Keratinocyte (primary cell): ENCODE measurements around the gene BBX. TPM values are rescaled to one million over a fixed set of nuclear protein-coding genes. Genes with fewer than 3 reads are reported as not detected.

Experiments
- DNase-seq: peaks from one replicate; pipeline ENCODE4 v3.0.0-alpha.2; 2011; ENCODE audit warnings: low read depth, missing footprints, low spot score
- FAIRE-seq: peaks from 2 replicates; lab custom pipeline; 2011; peaks lifted over from hg19 to GRCh38; lab: Jason Lieb, UNC
- H2AFZ ChIP-seq: 2 replicates; pipeline ENCODE4 v1.6.0; 2012; ENCODE audit warnings: low read length, control low read depth, inconsistent platforms; ENCODE audit not compliant: control insufficient read depth
- H3K27ac ChIP-seq: 2 replicates; pipeline ENCODE4 v1.5.1; 2011; ENCODE audit warnings: low read length; ENCODE audit not compliant: control insufficient read depth, insufficient read depth
- H3K27me3 ChIP-seq: 3 replicates; pipeline ENCODE4 v1.6.0; 2011; ENCODE audit warnings: low read length; ENCODE audit not compliant: control insufficient read depth, insufficient read depth; ENCODE audit errors: extremely low read depth
- H3K36me3 ChIP-seq, 2 experiments: 2 replicates in 1 of 2; 3 replicates in 1 of 2; pipeline ENCODE4 v1.5.1; 2011; ENCODE audit warnings: low read length in 2 of 2, mild to moderate bottlenecking in 1 of 2; ENCODE audit not compliant: control insufficient read depth in 2 of 2, insufficient read depth in 2 of 2; ENCODE audit errors: extremely low read depth in 1 of 2
- H3K4me1 ChIP-seq: 3 replicates; pipeline ENCODE4 v1.5.1; 2011; ENCODE audit warnings: low read length; ENCODE audit not compliant: control insufficient read depth, insufficient read depth; ENCODE audit errors: extremely low read depth
- H3K4me2 ChIP-seq: 3 replicates; pipeline ENCODE4 v1.6.0; 2011; ENCODE audit warnings: low read depth, low read length; ENCODE audit not compliant: control insufficient read depth, insufficient read depth; ENCODE audit errors: extremely low read depth
- H3K4me3 ChIP-seq, 3 experiments: fragments of 200-600 bp in 1 of 3; sonication (generic) in 1 of 3; 2 replicates in 2 of 3; 3 replicates in 1 of 3; pipeline ENCODE4 v1.5.1; 2011 to 2016; ENCODE audit warnings: low read length in 3 of 3, mild to moderate bottlenecking in 3 of 3, control low read depth in 2 of 3, inconsistent platforms in 1 of 3, low read depth in 1 of 3, mixed read lengths in 1 of 3, mixed run types in 1 of 3, moderate library complexity in 1 of 3; ENCODE audit not compliant: control insufficient read depth in 2 of 3, insufficient read depth in 2 of 3; ENCODE audit errors: extremely low read depth in 1 of 3
- H3K79me2 ChIP-seq: 2 replicates; pipeline ENCODE4 v1.6.0; 2012; ENCODE audit warnings: low read length; ENCODE audit not compliant: control insufficient read depth, insufficient read depth
- H3K9ac ChIP-seq: 3 replicates; pipeline ENCODE4 v1.6.0; 2011; ENCODE audit warnings: low read length; ENCODE audit not compliant: control insufficient read depth, insufficient read depth; ENCODE audit errors: extremely low read depth
- H3K9me1 ChIP-seq: 3 replicates; pipeline ENCODE4 v1.6.0; 2011; ENCODE audit warnings: low read length; ENCODE audit not compliant: control insufficient read depth, insufficient read depth; ENCODE audit errors: extremely low read depth
- H3K9me3 ChIP-seq: 2 replicates; pipeline ENCODE4 v1.5.1; 2012; ENCODE audit warnings: low read depth, low read length; ENCODE audit not compliant: control insufficient read depth
- H4K20me1 ChIP-seq: 3 replicates; pipeline ENCODE4 v1.6.0; 2011; ENCODE audit warnings: low read length; ENCODE audit not compliant: control insufficient read depth, insufficient read depth; ENCODE audit errors: extremely low read depth
- EZH2 ChIP-seq: IDR thresholded peaks from one replicate; pipeline ENCODE4 v1.6.1; 2012; ENCODE audit warnings: inconsistent platforms, mild to moderate bottlenecking, low read length, moderate library complexity
- dilution Hi-C: fragments of 300-500 bp; cut with MboI; formaldehyde crosslinking; loops from one replicate; pipeline ENCODE4 v1.7.0; 2020; ENCODE audit warnings: low sequenced_read_pairs; ENCODE audit not compliant: extremely low pct_ligation_motif_present
- polyA plus RNA-seq, 5 experiments: library from polyadenylated mRNA; depleted of rRNA in 3 of 5; stranded (reverse) in 3 of 5; stranded (forward) in 1 of 5; unstranded in 1 of 5; fragments of >200 nt; gene quantifications; 1 replicate in 1 of 5; 2 replicates in 3 of 5; 3 replicates in 1 of 5; pipeline versions ENCODE4 v1.2.1 to v1.2.3, GENCODE V29; 2011 to 2012; ENCODE audit warnings: missing spikeins in 2 of 5, low read depth in 1 of 5, low replicate concordance in 1 of 5
- TF ChIP-seq, protein P1 (sequence below), 3 experiments: IDR thresholded peaks in 1 of 3; conservative IDR thresholded peaks in 1 of 3; optimal IDR thresholded peaks in 1 of 3; 2 replicates in 2 of 3; 3 replicates in 1 of 3; pipeline versions ENCODE3 to v1.5.1; 2011; ENCODE audit warnings: low read length in 3 of 3, mild to moderate bottlenecking in 3 of 3, moderate library complexity in 2 of 3, control low read depth in 1 of 3, inconsistent platforms in 1 of 3; ENCODE audit not compliant: insufficient read depth in 2 of 3; ENCODE audit errors: extremely low read depth in 1 of 3

BBX gene
- polyA plus RNA-seq, 1 donor (not counting 4 experiments of a cell fraction or from before 2014, with no cell fraction given), result 43.4 TPM

DNA sequence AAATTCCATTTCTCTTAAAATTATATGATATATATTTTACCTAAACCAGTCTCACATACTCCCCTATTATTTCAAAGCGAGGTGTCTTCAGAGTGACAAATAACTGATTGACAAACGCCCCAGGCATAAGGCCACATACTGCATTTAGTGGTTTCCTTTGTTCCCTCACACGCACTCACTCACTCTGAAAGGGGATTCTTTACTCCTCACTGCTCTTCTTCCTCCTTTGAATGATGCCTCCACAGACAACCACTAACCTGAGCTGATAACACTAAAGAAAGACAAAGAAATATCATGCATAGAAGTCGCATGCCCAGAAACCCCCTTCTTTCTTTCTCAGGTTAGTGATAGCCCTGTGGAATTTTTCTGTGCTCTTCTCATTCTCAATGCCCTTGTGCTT is 24.1 kb upstream of the BBX start:
- FAIRE-seq, result no peak
- no peaks in the 10 kb centered on the region for H3K27me3 ChIP-seq

DNA sequence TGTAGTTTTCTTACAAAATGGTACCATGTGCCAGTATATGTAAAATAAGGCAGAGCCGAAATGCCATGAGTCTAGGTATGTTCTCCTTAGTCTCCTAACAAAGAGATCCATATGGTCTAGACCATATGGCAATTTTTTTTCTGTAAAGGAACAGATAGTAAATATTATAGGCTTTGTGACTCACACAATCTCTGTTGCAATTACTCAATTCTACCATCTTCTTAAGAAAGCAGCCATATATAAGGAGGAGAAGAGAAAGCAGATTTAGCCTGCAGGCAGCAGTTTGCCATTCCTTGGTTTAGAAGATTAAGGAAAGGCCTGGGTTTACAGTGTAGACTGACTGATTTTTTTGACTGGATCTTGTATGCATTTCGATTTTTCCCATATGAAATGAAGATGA is 16.3 kb upstream of the BBX start:
- H3K36me3 ChIP-seq, result no peaks in the 10 kb centered on the region
- FAIRE-seq (no peak), DNase-seq (no peak)
- H4K20me1 ChIP-seq, result no peaks in the 10 kb centered on the region
- H3K4me1 ChIP-seq, result no peaks in the 10 kb centered on the region
- H3K4me3 ChIP-seq, result no peak overlapping the region
- no peak overlapping the region for H3K9ac ChIP-seq
- no peak overlapping the region for H3K27ac ChIP-seq
- no peaks in the 10 kb centered on the region for H3K79me2 ChIP-seq
- no peaks in the 10 kb centered on the region for H3K9me1 ChIP-seq
- dilution Hi-C loops, result no loop called here
- no peak overlapping the region for H3K4me2 ChIP-seq
- H2AFZ ChIP-seq, result no peak overlapping the region
- no peak for TF ChIP-seq EZH2
- TF ChIP-seq, protein P1, sequence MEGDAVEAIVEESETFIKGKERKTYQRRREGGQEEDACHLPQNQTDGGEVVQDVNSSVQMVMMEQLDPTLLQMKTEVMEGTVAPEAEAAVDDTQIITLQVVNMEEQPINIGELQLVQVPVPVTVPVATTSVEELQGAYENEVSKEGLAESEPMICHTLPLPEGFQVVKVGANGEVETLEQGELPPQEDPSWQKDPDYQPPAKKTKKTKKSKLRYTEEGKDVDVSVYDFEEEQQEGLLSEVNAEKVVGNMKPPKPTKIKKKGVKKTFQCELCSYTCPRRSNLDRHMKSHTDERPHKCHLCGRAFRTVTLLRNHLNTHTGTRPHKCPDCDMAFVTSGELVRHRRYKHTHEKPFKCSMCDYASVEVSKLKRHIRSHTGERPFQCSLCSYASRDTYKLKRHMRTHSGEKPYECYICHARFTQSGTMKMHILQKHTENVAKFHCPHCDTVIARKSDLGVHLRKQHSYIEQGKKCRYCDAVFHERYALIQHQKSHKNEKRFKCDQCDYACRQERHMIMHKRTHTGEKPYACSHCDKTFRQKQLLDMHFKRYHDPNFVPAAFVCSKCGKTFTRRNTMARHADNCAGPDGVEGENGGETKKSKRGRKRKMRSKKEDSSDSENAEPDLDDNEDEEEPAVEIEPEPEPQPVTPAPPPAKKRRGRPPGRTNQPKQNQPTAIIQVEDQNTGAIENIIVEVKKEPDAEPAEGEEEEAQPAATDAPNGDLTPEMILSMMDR (optimal IDR thresholded peaks at IDR 0.05 in 1 of 3, IDR thresholded peaks at IDR 0.05 in 1 of 3, conservative IDR thresholded peaks at IDR 0.05 in 1 of 3; ENCODE audit: extremely low read depth in 1 of 3, insufficient read depth in 2 of 3, low read length in 3 of 3), result no peak
- no peaks in the 10 kb centered on the region for H3K9me3 ChIP-seq
- no peaks in the 10 kb centered on the region for H3K27me3 ChIP-seq

More for the DNA sequence above, 24.1 kb upstream of the BBX start:
- Histone ChIP-seq H3K36me3 (no peaks in the 10 kb centered on the region), H3K79me2 (no peaks in the 10 kb centered on the region), H3K4me3 (no peak overlapping the region), H3K9me3 (no peaks in the 10 kb centered on the region), H4K20me1 (no peaks in the 10 kb centered on the region), H3K4me1 (no peaks in the 10 kb centered on the region), H3K9ac (no peak overlapping the region), H3K9me1 (no peaks in the 10 kb centered on the region), H2AFZ (no peak overlapping the region), H3K4me2 (no peak overlapping the region), H3K27ac (no peak overlapping the region)
- DNase-seq, result no peak
- dilution Hi-C loops, result no loop called here
- TF ChIP-seq, protein P1 (optimal IDR thresholded peaks at IDR 0.05 in 1 of 3, IDR thresholded peaks at IDR 0.05 in 1 of 3, conservative IDR thresholded peaks at IDR 0.05 in 1 of 3; ENCODE audit: extremely low read depth in 1 of 3, insufficient read depth in 2 of 3, low read length in 3 of 3), result no peak
- no peak for TF ChIP-seq EZH2
